GM19025 (cell line): Measurements from ENCODE around the gene CSNK2A3.

Experiments used
- ATAC-seq: cut with Tn5 transposase; IDR thresholded peaks from one replicate; pipeline ENCODE4 v1.9.1; 2021; ENCODE audit warnings: mild to moderate bottlenecking, low read depth, moderate library complexity; ENCODE audit not compliant: unreplicated experiment

Gene CSNK2A3

DNA sequence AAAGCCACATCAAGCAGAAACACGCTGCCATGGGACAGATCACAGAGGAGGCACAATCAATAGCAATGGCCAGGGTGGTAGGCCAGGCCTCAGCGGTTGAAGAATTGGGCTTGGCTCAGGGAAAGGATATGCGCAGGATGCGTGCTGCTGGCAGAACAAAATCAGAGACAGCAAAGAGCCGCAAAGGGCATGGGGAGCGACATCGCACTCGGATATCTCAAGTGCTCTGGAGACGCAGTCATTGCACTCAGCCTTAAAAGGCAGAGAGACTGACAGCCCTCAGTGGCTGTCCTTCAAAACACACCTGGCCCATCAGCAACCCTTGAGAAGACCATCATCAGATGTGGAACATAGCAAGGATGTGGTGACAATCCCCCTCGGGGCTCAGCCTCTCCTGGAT is 50.5 kb downstream of the CSNK2A3 start:
- no peak for ATAC-seq
